Stimulated activated CD4-positive, alpha-beta T cell treated with anti-CD3 and anti-CD28 coated beads, Interleukin-1b, Interleukin-23, amount 100 ng/mL, for 4 hours (primary cell): ENCODE results near the gene VOPP1.
"Not testable (repeated sequence)": the region's sequence is repeated elsewhere in the genome, so short reads cannot be mapped to it uniquely, and the experiment has no call there.

Experiments used
- DNase-seq, 2 donors: peaks; one replicate each; pipeline ENCODE4 v3.0.0-alpha.2; 2020; ENCODE audit warnings: low read depth in 2 of 2

The VOPP1 gene

DNA sequence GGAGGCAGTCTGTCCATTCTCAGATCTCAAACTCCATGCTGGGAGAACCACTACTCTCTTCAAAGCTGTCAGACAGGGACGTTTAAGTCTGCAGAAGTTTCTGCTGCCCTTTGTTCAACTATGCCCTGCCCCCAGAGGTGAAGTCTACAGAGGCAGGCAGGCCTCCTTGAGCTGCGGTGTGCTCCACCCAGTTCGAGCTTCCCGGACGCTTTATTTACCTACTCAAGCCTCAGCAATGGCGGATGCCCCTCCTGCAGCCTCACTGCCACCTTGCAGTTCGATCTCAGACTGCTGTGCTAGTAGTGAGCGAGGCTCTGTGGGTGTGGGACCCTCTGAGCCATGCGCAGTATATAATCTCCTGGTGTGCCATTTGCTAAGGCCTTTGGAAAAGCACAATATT is 10.4 kb upstream of the VOPP1 start:
- not testable (repeated sequence) for DNase-seq

DNA sequence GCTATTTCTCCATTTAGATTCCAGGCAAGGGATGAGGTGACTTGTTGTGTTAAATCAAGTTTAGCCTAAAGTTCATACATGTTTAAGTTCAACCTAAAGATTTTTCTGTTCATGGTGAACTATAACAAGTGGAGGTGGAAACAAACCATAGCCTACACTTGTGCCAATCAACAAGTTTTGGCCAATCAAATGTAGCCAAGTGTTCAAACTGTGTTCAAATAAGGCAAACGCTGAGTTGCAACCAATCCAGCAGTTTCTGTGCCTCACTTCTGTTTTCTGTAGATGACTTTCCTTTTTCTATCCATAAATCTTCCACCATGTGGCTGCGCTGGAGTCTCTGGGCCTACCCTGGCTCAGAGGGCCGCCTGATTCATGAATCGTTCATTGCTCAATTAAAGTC is 4.5 kb upstream of the VOPP1 start:
- DNase-seq: no peak

DNA sequence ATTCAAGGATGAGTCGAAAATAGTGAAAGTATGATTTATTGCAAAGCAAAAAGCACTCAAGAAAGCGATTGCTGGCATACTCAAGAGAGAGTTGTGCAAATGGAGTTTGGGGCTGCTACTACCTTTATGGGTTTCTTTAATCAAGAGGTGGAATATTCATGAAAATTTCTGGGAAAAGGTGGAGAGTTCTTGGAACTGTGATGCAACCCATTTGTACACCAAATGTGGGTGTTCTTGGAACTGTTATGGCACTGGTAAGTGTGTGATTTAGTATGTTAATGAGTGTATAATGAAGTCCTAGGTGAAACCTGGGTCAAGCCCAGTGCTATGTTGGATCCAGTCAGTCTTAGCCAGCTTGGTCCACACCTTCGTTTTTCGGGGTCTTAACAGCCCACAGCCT is 3.4 kb upstream of the VOPP1 start:
- DNase-seq: no peak

DNA sequence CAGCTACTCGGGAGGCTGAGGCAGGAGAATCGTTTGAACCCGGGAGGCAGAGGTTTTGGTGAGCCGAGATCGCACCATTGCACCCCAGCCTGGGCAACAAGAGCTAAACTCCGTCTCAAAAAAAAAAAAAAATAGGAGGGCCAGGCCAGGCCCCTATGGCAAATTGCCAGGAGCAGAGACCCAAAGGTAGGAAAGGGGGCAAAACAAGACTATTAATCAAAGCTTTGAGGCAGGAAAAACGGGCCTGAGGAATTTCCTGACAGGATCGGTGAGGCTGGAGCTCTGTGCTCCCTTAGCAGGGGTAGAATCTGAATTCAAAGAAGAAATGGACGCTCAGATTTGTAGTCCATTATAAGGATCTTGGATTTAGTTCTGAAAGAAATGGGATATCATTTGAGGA is 2.8 kb upstream of the VOPP1 start:
- DNase-seq: no peak

DNA sequence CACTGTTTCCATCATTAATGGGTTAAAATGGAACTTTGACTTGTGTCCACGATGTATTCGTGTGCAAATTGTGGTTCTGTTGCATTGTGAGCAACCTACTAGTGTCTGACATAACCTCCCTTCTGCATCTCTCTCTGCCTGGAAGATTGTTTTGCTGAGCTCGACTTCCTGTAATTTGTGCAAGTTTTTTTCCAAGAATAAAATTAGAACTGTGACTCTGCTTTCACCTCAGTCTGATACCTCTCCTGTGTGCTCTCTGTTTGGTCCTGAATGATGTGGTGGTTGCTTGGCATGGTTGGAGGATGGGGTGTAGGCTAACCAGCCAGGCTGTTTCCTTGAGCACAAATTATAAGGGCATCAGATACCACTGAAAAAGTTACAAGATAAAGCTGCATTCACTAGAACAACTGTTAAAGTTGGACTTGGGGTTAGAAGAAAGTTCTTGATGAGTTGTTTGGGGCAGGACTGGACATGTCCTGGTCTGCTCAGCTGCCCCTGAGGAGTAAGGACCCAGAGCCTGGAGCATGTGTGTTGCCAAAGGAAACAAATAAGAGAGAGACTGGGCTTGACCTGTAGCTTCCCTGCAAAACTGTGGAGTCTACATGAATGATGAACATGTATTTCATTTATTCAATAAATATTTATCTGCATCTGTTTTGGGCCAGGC is 1.9 kb upstream of the VOPP1 start:
- DNase-seq: no peak

DNA sequence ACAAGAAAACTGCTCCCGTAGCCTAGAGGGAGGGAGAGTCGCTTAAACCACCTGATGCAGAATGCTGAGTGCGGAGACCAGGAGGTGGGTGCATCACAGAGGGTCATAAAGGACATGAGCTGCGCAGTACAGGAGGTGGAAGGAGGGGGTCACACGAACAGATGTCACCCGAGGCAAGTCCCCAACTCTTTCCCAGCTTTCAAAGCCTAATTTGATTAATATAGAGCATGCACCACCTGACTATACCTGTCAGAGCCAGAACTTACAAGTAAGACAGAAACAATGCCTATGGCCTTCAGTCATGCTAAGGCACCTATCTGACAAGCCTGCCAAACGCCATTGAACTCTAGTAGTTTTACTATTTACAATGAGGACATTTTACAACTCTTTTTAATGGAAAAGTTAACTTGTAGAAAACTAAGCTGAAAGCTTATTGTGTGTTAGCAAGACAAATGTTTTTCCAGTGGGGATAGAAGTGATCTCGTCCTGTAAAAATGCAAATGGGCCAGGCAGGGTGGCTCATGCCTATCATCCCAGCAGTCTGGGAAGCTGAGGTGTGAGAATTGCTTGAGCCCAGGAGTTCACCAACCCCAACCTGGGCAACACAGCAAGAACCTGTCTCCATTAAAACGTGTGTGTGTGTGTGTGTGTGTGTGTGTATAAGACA is 1.1 kb upstream of the VOPP1 start:
- DNase-seq: no peak

DNA sequence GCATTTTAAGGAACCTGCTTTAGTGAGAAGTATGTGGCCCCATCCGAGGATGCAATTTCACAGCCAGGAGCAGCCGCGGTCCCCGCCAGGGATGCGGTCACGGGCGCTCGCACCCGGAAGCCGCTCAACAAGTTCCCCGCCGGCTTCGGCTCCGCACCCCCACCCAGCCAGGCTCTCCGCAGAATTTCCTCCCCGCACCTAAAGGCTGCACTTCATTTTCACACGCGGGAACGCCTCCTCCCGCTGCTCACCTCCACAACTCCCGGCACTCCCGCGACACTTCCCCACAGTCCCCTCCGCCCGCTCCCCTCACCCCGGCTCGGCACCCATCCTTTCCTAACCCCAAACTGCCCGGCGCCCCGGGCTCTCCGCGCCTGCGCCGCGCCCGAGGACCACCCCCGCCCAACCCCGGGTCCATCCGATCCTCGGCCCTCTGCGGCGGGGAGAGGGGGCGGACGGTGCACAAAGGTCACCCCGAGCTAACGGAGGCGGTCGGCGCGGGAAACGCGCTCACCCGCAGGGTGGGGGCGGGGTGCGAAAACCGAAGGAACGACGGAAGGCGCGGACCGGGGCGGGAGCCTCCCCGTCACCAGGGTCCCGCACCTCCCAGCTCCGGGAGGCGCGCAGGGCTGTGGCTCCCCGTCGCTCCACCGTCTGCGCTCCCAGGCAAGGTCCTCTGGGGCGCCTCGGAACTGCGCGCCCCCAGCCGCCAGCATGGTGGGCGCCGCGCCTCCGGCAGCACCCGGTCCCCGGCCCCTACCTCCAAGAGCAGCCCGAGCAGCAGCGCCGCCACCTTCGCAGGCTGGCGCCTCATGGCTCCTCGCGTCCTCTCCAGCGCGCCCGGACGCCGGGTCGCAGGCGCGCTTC is 558 bp downstream of the VOPP1 start:
- DNase-seq: peak in 1 of 2 donors; percentile 48

DNA sequence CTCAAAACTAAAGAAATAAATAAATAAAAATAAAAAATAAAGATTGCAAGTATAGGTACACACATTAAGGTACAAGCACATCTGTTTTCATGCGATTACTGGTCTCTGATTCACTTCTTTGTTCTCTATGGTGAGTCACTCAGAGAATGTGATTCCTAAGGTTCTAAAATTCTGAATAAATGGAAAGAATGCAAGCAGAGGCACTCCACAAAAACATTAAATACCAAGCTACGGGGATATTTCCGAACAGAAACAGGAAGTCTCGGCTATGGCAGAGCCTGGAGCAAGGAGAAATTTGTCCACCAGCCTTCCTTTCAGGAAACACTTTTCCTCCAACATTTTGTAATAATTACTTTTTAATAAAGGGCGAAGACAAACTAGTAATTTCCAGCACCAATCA is 1.4 kb downstream of the VOPP1 start:
- no peak for DNase-seq

DNA sequence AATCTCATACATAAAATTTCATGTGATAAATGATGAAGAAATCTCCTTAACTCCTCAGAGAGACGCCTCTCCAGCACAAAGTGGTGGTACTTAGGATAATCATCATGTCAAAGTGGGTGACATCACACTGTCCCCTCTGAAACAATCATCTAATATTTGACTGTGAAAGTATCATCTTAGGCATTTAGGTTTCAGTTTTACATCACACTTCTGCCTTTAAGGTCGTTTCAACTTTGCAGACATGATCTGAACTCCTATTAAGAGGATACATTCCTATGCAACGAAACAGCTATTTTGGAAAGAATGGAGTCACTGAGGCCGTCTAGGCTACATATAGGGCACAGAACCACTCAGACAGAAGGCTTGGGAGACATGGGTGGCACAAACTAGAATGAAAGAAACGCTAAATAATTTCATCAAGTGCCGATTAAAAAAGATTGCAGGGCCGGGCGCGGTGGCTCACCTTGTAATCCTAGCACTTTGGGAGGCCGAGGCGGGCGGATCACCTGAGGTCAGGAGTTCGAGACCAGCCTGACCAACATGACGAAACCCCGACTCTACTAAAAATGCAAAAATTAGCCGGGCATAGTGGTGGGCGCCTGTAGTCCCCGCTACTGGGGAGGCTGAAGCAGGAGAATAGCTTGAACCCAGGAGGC is 2.0 kb downstream of the VOPP1 start:
- DNase-seq: no peak

DNA sequence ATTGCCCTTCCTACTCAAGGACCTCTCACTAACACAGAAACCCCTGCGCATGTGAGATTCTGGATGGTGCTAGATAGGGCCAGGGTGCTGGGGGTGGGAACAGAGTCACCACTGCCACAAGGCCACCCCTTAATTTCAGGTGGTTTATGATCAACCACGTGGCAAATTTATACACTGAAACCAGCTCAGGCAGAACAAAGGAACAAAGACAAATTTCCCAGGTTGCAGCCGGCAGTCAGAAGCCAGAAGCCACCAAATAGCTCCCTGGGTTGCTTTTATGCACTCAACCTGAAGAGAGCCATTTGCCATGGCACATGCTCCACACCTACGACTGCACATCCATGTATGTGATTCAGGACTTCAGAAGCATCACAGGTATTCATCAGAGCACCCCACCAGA is 2.5 kb downstream of the VOPP1 start:
- no peak for DNase-seq

DNA sequence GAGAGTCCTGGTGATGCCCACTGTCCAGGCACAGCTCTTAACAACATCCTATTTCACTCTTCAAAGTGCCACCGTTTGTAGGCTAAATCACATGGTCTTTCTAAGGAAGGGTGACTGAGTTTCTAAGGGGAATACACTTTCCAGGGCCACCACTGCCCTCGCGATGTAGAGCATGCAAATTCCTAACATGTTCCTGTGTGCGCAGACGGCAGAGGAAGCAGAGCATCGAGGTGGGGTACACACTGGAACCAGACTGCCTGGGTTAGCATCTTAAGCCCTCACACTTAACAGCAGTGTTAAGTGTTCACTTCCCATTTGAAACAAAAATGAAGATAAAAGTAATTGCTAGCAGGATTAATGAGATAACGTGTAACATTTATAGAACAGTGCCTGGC is 3.0 kb downstream of the VOPP1 start:
- no peak for DNase-seq

DNA sequence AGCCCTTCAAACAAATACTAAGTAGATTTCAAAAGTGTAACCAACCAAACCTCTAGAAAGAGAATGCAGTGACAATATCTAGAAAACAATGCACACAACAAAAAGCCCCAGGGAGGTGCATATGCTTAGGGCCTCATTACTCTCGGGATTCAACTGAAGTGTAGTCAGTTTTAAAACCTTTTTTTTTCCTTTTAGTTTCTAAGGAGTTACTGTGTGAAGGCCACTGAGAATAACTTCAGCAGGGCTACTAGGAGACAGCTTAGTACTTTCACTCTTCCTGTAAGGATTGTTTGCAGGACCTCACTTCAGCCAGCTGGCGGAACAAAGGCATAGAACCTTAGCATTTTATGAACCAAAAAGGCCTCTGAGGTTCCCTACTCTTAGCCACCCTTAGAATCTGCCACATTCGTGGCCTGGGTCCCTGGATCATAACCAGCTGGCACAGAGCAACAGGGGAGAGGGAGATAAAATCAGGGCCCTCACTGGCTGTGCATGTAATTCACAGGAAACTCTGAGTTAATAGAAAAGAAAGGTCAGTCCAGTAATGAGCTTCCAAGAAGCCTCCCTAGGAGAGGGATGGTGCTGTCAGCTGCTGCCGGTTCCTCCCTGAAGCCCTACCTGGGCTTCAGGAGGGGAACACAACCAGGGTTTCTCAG is 3.6 kb downstream of the VOPP1 start:
- no peak for DNase-seq

DNA sequence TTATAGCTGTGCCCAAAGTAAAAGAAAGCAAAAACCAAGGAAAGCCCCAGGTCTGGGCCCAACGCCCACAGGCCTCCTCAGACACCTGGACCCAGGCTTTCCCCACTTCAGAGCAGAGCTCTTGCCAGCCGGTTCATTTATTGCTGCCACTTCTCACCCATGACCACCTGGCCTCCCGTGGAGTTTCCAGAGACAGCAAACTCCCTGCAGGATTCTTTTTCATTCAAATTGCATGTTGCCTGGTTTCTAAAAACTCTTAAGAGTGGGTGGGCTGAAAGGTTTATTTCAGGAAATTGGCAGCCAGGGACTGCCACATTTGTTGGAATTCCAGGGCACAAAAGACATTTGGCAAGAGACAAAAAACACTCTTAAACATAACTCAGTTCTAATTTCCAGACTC is 4.7 kb downstream of the VOPP1 start:
- no peak for DNase-seq

DNA sequence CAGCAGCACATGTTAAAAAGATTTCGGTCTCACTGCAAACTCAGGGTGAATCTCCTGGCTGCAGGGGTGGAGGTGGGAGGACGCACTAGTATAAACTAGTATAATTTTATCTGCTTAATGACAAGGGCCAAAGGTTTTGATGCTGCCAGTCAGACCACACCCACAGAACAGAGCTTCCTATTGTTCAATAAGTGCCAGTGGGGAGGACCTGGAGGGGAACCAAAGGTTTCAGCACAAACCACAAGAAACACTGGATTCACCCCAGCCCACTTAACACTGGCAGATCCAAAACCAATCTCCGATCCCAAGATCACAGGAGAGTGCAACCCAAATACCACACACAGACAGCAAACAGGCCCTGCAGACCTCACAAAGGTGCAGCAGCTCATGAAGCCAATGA is 6.6 kb downstream of the VOPP1 start:
- DNase-seq: no peak

DNA sequence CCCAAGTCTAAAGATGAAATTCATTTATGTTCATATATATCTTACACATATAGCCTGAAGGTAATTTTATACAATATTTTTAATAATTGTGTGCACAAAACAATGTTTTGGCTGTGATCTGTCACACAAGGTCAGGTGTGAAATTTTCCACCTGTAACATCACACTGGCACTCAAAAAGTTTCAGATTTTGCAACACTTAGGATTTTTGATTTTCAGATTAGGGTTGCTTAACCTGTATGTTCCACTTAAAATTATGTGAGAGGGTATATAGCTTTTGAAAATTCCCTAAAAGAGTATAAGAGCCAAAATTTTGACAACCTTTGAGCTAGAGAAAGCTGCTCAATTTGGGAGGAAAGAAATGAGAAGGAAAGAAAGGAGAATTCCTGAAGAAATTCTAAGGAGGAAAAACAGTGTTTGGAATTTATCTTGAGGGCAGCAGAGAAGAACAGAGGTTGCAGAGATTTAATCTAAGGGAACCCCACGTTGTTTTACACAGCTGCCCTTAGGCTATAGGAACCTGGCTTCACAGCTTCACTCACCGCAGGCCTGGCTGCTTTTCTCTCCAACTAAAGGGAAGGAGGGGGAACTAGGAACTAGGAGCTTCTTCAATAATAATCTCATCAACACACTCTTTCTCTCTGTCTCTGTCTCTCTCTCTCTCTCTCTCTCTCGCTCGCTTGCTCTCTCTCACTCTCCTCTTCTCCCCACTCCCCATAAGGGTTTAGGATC is 8.5 kb downstream of the VOPP1 start:
- no peak for DNase-seq

DNA sequence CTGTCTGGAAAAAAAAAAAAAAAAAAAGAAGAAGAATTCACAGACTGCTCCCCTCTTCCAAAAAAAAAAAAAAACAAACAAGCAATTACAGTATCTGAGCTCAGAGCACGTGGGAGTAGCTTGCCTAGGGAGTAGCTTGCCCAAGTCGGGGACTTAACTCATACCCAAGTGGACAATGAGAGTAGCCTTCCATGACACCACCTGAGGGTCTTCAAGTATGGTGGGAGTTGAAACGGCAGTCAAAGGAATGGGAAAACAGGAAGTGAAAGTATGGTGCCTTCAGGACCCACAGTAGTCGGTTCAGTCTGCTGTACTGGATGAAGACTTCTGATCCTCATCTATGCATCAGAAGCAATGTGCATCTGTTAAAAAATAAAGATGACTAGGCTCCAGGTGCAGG is 10.6 kb downstream of the VOPP1 start:
- no peak for DNase-seq

DNA sequence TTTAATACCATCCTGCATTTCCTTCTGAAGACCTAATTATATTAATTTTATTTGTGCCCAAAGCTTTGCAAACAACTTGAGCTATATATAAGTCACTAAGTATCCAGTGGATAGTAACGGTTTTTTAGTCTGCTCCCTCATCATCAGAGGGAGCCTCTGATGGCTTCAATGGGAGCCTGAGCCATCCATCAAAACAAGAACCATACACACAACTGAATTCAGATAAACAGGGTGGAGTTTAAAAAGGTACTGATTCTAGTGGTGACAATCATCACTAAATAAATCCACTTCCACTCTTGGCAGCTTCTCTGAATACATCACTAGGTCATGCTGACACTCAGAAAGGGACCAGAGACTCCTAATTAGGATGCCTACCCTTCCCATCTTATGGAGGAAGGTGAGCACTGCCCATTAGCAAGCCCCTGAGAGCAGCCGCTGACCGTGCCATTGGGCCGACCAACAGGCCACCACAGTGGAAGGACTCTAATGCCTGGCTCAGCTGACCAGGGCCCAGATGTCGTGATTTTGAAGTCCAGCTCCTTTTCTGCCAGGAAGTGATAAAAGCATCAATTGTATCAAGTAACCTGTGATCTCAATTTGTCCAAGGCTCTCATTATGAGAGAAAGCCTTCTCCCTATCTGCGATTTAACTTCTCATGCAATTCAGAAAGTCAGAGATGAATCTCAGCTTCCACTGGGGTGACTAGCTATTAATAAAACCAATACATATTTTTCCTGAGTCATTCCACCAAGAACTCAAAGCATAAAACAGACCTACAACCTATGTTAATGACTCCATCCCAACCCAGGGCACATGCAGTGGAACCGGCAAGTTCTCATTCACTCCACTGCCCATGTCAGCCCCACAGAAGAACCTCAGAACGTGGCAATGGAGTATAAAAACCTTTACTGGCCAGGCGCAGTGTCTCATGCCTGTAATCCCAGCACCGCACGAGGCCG is 13.1 kb downstream of the VOPP1 start:
- no peak for DNase-seq

DNA sequence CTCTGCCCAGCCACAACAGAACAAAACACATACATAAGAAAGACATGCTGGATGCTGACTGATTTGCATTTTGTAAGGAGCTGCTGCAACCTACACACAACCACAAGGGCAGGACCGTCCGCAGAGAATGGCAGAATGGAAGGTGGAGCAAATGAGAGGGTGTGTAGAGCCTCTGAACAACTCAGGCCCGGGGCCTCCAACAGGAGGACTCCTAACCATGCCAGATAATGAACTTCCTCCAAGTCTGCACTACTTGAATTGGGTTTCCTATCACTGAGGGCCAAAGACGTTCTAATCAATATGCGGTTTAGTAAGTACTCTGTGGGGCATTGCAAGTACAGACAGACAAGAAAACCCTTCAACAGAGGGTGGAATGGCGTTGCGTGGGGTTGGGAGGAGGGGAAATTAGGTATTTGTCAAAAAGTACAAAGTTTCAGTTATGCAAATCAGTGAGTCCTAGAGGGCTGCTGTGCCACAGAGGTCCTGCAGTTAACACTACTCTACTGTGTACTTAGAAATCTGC is 14.6 kb downstream of the VOPP1 start:
- DNase-seq: no peak

DNA sequence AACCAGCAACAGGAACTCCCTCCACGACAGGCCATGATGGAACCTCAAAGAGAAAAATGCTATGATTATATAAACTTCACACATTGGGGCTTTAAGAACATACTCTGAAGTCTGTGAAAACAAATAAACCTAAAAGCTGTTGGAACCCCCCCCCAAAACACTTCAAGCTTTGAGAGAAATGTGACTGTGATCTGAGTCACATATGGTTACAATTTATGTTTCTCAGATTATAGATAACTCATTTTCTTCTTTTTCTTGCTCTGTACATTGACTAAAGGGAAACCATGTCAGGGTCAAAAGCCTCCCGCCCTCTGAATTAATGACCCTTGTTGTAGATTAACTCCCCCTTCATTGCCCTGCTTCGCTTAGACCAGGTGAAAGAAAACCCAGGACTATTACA is 15.8 kb downstream of the VOPP1 start:
- DNase-seq: no peak

DNA sequence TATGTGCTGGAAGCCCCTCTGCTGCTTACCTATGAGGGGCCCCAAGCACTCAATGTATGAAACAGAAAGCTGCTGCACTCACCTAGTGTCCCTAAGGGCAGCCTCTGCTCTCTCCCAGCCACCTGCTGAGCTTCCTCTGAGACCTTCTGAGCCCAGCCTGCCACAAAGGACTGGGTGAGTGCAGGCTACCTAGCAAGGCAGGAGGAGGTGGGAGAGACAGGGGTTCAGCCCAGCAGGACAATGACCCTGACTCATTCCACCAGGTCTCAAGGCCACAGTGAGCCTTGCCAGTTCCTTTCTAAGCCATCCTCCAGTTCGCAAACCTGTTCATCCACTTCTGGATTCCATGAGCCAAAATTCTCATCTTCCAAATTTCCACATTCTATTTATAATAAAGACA is 16.3 kb downstream of the VOPP1 start:
- DNase-seq: no peak
